Measurements from ENCODE around the gene DTX3.
"Not testable (repeated sequence)": the region's sequence is repeated elsewhere in the genome, so short reads cannot be mapped to it uniquely, and the experiment has no call there.

The DTX3 gene

DNA sequence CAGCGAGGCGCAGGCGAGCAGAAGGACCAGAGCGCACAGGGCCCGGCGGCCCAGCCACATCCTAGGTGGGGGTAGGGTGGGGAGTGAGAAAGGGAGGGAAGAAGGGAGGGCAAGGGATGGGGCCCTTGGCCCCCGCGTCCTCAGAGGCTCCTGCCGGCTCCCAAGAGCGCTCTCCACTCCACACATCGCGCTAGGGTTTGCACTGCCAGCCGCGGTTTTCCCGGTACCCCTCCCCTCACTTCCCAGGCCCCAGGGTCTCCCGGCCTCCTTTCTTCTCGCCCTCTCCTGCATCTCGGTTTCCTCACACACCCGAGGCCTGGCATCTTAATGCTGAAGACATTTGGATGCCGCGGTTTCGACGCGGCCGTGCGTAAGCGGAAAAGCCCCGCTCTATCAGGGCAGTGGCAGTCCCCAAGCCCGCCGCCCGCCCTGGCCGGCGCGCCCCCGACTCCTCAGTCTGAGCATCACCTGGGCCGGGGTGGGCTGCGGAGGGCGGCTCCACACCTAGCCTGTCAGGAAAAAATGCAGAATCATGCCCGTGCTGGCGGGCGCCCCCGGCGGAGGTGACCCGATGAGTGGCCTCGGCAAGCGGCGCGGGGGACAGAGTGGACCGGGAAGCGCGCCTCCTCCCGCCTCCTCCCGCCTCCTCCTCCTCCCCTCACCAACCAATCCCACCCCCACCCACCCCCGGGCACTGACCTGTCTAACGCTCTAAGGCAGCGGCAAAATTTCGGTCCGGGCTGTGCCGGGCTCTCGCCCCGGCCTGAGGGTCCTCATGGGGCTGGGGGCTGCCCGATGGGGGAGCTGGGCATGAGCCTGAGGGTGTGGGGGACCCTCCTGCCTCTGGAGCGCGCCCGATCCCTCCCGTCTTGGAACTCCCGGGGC is 27.7 kb downstream of the DTX3 start:
- no peak for DNase-seq (ENCODE audit: low read depth)

- peak; percentile 53 for DNase-seq (ENCODE audit: low read depth)
These were observed 28.6 kb downstream of the DTX3 start, which contains the start of gene B4GALNT1 for GRCh38 chr12:57632958-57633840. B4GALNT1 (minus strand) TSS chr12:57633201; CDS start chr12:57632132, 1,069 bp downstream.

GRCh38 chr12:57636731-57637130 is 32.1 kb downstream of the DTX3 start:
- DNase-seq (ENCODE audit: low read depth), result not testable (repeated sequence)

- DNase-seq (ENCODE audit: low read depth), result no peak
These were observed 32.7 kb downstream of the DTX3 start for GRCh38 chr12:57637364-57637763.

DNA sequence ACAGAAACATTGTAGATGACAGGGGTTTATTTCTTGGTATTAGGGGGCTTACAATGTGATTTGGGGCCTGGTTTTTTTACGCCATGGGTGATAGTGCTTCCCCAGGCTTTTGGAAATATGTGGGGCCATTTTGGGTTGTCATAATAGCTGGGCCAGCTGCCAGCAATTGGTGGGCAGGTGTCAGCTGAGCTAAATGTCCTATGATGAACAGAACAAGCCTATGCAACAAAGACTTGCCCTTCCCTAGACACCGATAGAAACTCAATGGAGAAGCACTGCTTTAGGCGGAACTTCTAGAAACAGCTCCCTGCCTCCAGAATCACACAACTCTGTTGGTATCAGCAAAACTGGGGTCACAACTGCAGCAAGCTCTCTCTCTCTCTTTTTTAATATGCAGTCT is 33.5 kb downstream of the DTX3 start:
- no peak for DNase-seq (ENCODE audit: low read depth)

GRCh38 chr12:57640175-57641042 is 35.8 kb downstream of the DTX3 start:
- DNase-seq (ENCODE audit: low read depth), result no peak

- DNase-seq (ENCODE audit: low read depth), result no peak
These were observed 37.2 kb downstream of the DTX3 start for GRCh38 chr12:57641699-57642442.

DNA sequence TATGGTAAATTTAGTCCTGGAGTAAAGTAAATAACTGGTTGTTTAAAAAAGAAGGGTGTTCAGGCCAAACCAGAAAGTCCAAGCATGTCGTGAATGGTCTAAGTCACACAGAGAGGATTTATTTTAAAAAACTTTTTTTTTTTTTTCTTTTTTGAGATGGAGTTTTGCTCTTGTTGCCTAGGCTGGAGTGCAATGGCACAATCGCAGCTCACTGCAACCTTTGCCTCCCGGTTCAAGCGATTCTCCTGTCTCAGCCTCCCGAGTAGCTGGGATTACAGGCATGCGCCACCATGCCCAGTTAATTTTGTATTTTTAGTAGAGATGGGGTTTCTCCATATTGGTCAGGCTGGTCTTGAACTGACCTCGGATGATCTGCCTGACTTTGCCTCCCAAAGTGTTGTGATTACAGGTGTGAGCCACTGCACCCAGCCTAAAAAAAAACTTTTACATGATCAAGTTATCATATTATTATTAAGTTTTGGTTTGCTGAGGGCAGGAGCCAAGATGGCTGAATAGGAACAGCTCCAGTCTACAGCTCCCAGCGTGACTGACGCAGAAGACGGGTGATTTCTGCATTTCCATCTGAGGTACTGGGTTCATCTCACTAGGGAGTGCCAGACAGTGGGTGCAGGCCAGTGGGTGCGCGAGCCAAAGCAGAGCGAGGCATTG is 41.5 kb downstream of the DTX3 start:
- not testable (repeated sequence) for DNase-seq (ENCODE audit: low read depth)

- DNase-seq (ENCODE audit: low read depth), result not testable (repeated sequence)
These were observed 42.0 kb downstream of the DTX3 start for GRCh38 chr12:57646659-57647049.

- no peak for DNase-seq (ENCODE audit: low read depth)
These were observed 49.4 kb downstream of the DTX3 start for GRCh38 chr12:57654042-57654441.

GRCh38 chr12:57655541-57656240 is 51.1 kb downstream of the DTX3 start:
- no peak for DNase-seq (ENCODE audit: low read depth)

DNA sequence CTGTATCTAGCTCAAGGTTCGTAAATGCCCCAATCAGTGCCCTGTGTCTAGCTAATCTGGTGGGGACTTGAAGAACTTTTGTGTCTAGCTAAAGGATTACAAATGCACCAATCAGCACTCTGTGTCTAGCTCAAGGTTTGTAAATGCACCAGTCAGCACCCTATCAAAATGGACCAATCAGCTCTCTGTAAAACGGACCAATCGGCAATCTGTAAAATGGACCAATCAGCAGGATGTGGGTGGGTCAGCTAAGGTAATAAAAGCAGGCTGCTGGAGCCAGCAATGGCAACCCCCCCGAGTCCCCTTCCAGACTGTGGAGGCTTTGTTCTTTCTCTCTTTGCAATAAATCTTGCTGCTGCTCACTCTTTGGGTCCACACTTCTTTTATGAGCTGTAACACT is 51.8 kb downstream of the DTX3 start:
- not testable (repeated sequence) for DNase-seq (ENCODE audit: low read depth)

DNA sequence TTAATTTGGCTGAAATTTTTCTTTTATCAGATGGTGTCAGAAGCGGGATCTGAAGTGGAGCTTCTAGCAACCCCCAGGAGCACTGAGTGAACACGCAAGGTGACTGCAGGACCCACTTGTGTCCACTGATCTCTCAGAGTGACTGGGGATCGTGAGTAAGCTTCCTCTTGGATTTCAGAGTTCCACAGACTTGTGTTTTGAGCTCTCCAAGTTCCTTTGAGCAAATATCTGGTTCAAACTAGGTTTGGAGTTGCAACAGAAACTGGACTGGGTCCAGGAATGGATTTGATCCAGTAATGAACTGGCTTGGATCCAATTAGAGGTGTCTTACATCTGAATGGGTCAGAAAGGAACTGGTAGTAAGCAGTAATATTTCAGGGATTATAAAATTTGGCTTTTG is 53.1 kb downstream of the DTX3 start:
- DNase-seq (ENCODE audit: low read depth), result no peak

DNA sequence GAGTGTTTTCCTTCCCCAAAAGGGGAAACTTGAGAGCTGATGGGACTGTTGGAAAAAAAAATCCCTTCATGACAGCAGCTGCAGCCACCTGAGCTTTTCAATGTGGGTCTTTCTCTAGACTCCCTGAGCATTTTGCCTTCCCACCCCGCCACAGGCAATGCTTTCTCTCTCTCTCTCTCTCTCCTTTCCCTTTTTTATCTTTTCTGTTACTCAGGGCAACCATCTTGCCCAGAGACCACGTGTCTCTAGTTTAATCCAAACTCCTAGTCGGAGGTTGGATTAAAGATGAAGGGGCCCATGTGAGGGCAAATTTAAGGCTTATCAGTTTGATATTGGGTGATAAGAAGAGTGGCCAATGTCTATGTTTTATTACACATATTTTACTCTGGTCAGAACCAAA is 54.3 kb downstream of the DTX3 start:
- no peak for DNase-seq (ENCODE audit: low read depth)

Data from stimulated activated CD8-positive, alpha-beta memory T cell treated with anti-CD3 and anti-CD28 coated beads, Interleukin-12 subunit alpha, Interleukin-12 subunit beta, amount 100 ng/mL, for 4 hours (primary cell).